Activated CD8-positive, alpha-beta T cell treated with anti-CD3 and anti-CD28 coated beads for 36 hours (primary cell): ENCODE results near the gene STKLD1. TPM values are rescaled to one million over a fixed set of nuclear protein-coding genes. Genes with fewer than 3 reads are reported as not detected.
A peak's percentile ranks its signal among the peaks of the same experiment; 100 is the strongest.

ENCODE experiments used
- ATAC-seq: fragments of 200-7000 bp; cut with Tn5 transposase; one replicate; pipeline ENCODE4 v1.10.0; 2021; ENCODE audit warnings: mild to moderate bottlenecking, moderate library complexity
- CTCF ChIA-PET: fragments of 350-600 bp; sonication (Branson Sonifier 250); formaldehyde crosslinking; loops from one replicate; lab custom pipeline; 2021; ENCODE audit warnings: antibody characterized with exemption; lab: Charles Lee
- POLR2A ChIA-PET: fragments of 350-600 bp; sonication (Branson Sonifier 250); formaldehyde crosslinking; loops from one replicate; lab custom pipeline; 2021; ENCODE audit warnings: antibody characterized with exemption; lab: Charles Lee
- DNase-seq: peaks from one replicate; pipeline ENCODE4 v3.0.0-alpha.2; 2020
- H3K27ac Mint-ChIP-seq: one replicate; pipeline ENCODE4 v1.8.0; 2021; ENCODE audit warnings: mild to moderate bottlenecking, mixed read lengths
- H3K27me3 Mint-ChIP-seq: one replicate; pipeline ENCODE4 v1.8.0; 2021; ENCODE audit warnings: mixed read lengths
- H3K36me3 Mint-ChIP-seq: one replicate; pipeline ENCODE4 v1.8.0; 2021; ENCODE audit warnings: low read depth, mixed read lengths
- H3K4me1 Mint-ChIP-seq: one replicate; pipeline ENCODE4 v1.8.0; 2021; ENCODE audit warnings: low read depth, mixed read lengths
- H3K4me3 Mint-ChIP-seq: one replicate; pipeline ENCODE4 v1.8.0; 2021; ENCODE audit warnings: mild to moderate bottlenecking, moderate library complexity, mixed read lengths
- H3K9me3 Mint-ChIP-seq: one replicate; pipeline ENCODE4 v1.8.0; 2021; ENCODE audit warnings: mixed read lengths
- CTCF ChIP-seq: fragments of 200-600 bp; IDR thresholded peaks from one replicate; pipeline ENCODE4 v1.8.0; 2022; ENCODE audit warnings: antibody characterized with exemption, mild to moderate bottlenecking
- intact Hi-C: fragments of 100-400 bp; cut with micrococcal nuclease; formaldehyde crosslinking; loops from one replicate; pipeline ENCODE4 v1.10.0; 2022
- total RNA-seq, 2 experiments: library from RNA; stranded (reverse); gene quantifications; one replicate each; pipeline ENCODE4 v1.2.3, GENCODE V29; 2021

The STKLD1 gene
- total RNA-seq, 2 experiments from 2014 or later = 0.45 to 0.52 TPM

DNA sequence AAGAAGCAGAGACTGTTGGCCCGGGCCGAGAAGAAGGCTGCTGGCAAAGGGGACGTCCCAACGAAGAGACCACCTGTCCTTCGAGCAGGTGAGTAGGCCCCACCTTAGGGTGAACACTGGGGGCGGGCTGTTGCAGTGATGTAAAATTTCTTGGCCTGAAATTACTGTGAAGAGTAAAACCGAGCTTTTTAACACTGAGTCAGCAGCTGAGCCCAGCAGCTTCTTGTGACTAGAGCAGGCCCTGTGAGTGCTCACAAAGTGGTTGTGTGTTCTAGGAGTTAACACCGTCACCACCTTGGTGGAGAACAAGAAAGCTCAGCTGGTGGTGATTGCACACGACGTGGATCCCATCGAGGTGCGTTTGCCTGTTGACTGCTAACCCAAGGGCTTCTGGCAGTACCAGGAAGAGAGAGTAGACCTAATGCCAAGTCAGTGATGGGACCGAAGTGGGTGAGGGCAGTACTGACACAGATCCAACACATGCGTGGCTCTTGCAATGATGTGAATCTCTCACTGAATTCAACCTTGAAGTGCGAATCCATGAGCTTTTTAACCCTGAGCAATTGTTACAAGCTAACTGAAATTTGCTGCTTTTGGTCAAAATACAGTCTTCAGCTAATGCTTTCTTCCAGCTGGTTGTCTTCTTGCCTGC lies 26.1 kb upstream of the STKLD1 start:
- Mint-ChIP-seq H3K9me3 (no peaks in the 10 kb centered on the region), H3K4me1 (peaks cover 51% of the 10 kb centered on the region), H3K27me3 (no peaks in the 10 kb centered on the region), H3K27ac (peak overlapping the region; percentile 99), H3K36me3 (peaks cover 67% of the 10 kb centered on the region), H3K4me3 (peak overlapping the region; percentile 98)
- ChIA-PET CTCF (interaction anchor here (1.3 to 2.5 kb wide), 5 partner anchors 8 to 24 kb away, joined by 4 to 15 read pairs (median 11); no protein-coding TSS in a partner anchor), POLR2A (interaction anchor here (0.6 to 28.8 kb wide), 8 partner anchors 1 to 216 kb away, joined by 3 to 872 read pairs (median 4); partner anchors contain the start of genes MED22, RPL7A, SURF1 and SURF2)
- ATAC-seq (no peak), DNase-seq (peak; percentile 39)
- TF ChIP-seq CTCF = no peak
- intact Hi-C loops = no loop called here

DNA sequence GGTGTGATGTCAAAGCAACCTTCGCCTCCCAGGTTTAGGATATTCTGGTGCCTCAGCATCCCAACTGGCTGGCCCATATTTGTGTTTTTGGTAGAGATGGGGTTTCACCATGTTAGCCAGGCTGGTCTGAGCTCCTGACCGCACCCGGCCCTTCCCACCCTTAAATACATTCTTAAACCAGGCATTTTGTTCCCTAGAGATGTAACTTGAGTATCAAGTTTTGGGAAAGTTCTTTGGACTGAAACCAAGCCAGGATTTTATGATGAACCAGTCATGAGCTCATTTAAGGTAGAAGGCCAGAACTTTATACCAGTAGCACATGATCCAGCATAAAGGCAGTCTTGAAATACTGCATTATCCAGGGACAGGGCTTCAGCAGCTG lies 24.6 kb upstream of the STKLD1 start:
- intact Hi-C loops = no loop called here
- CTCF ChIA-PET = interaction anchor here (0.9 to 2.5 kb wide), 7 partner anchors 10 to 53 kb away, joined by 3 to 15 read pairs (median 5); no protein-coding TSS in a partner anchor
- DNase-seq (no peak), ATAC-seq (no peak)
- peak overlapping the region; percentile 46 for H3K27ac Mint-ChIP-seq
- peaks cover 52% of the 10 kb centered on the region for H3K4me1 Mint-ChIP-seq
- H3K36me3 Mint-ChIP-seq = peaks cover 55% of the 10 kb centered on the region
- H3K27me3 Mint-ChIP-seq = no peaks in the 10 kb centered on the region
- TF ChIP-seq CTCF = no peak
- H3K9me3 Mint-ChIP-seq = no peaks in the 10 kb centered on the region
- peak overlapping the region; percentile 15 for H3K4me3 Mint-ChIP-seq
- POLR2A ChIA-PET = interaction anchor here (0.7 to 28.8 kb wide), 6 partner anchors 3 to 73 kb away, joined by 3 to 872 read pairs (median 8); partner anchors contain the start of genes MED22, RPL7A, STKLD1 and SURF1

DNA sequence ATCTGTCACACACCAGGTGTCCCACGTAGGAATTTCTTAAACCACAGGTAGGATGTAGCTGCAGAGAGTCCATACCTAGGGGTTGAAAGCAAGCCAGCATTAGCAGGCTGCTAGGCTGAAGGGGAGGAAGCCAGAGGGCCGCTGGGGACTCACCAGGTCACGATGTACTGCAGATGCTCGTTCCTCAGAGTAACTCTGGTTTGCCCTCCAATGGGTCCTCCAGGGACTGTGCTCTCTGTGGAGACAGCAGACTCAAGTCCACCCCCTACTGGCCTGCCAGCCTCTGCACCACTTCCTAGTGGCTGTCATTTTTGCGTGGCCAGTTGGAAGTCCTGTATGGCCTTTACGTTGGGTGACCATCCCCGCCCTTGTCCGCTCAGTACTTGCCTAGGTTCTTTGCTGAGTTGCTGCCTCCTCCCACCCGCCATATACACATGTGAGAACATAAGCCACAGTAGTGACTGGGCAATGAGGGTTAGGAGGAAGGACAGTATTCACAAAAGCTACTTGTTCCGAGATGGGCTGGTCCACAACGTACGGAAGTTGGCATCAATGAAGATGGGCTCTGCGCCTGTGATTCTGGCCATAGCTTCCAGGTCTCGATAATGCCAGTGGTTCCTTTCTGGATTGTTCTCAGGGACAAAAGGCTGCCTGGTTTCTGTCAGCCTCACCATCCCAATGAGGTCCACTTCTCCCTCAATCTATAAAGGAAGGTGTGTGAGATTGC lies 24.1 kb upstream of the STKLD1 start:
- DNase-seq (peak; percentile 71), ATAC-seq (peak; percentile 35)
- peaks cover 47% of the 10 kb centered on the region for H3K4me1 Mint-ChIP-seq
- H3K36me3 Mint-ChIP-seq = peaks cover 49% of the 10 kb centered on the region
- no peak overlapping the region for H3K4me3 Mint-ChIP-seq
- peak; percentile 61 for TF ChIP-seq CTCF
- CTCF ChIA-PET = interaction anchor here (0.9 to 2.5 kb wide), 6 partner anchors 11 to 52 kb away, joined by 3 to 15 read pairs (median 6); no protein-coding TSS in a partner anchor
- no peaks in the 10 kb centered on the region for H3K27me3 Mint-ChIP-seq
- intact Hi-C loops = loop anchor here (2.0 kb wide), 1 partner anchor 19 kb away; no protein-coding TSS in a partner anchor
- no peaks in the 10 kb centered on the region for H3K9me3 Mint-ChIP-seq
- POLR2A ChIA-PET = interaction anchor here (0.7 to 28.8 kb wide), 6 partner anchors 3 to 73 kb away, joined by 3 to 872 read pairs (median 8); partner anchors contain the start of genes MED22, RPL7A, STKLD1 and SURF1
- peak overlapping the region; percentile 66 for H3K27ac Mint-ChIP-seq

- TF ChIP-seq CTCF = no peak
- H3K9me3 Mint-ChIP-seq = no peaks in the 10 kb centered on the region
- intact Hi-C loops = loop anchor here (2.0 kb wide), 1 partner anchor 18 kb away; no protein-coding TSS in a partner anchor
- no peak for ATAC-seq
- H3K27me3 Mint-ChIP-seq = no peaks in the 10 kb centered on the region
- POLR2A ChIA-PET = interaction anchor here (0.6 to 28.8 kb wide), 5 partner anchors 4 to 130 kb away, joined by 3 to 872 read pairs (median 4); partner anchors contain the start of genes MED22, RPL7A, SURF1 and SURF2
- H3K4me3 Mint-ChIP-seq = no peak overlapping the region
- peaks cover 54% of the 10 kb centered on the region for H3K4me1 Mint-ChIP-seq
- DNase-seq = no peak
- H3K27ac Mint-ChIP-seq = peak overlapping the region; percentile 66
- CTCF ChIA-PET = interaction anchor here (1.4 to 2.5 kb wide), 4 partner anchors 11 to 21 kb away, joined by 4 to 15 read pairs (median 6); no protein-coding TSS in a partner anchor
- peaks cover 50% of the 10 kb centered on the region for H3K36me3 Mint-ChIP-seq
Measured at GRCh38 chr9:133352635-133353340, 23.4 kb upstream of the STKLD1 start.
